MM.1S (cell line): ENCODE measurements around the gene APOO.

Experiments used
- DNase-seq: peaks from one replicate; pipeline ENCODE4 v3.0.0-alpha.2; 2015
- H2AFZ ChIP-seq: fragments of 300-600 bp; sonication (generic); 2 replicates; pipeline ENCODE4 v1.6.0; 2016; ENCODE audit warnings: antibody characterized with exemption, low read length
- H3F3A ChIP-seq: fragments of 300-600 bp; sonication (generic); 2 replicates; pipeline ENCODE4 v1.6.1; 2016; ENCODE audit warnings: mild to moderate bottlenecking, antibody characterized with exemption, low read length, moderate library complexity, mixed read lengths; ENCODE audit not compliant: insufficient read depth
- H3K27ac ChIP-seq: fragments of 300-600 bp; sonication (generic); 2 replicates; pipeline ENCODE4 v1.5.1; 2016; ENCODE audit warnings: mild to moderate bottlenecking, low read length
- H3K27me3 ChIP-seq: fragments of 300-600 bp; sonication (generic); replicated peaks from 2 replicates; pipeline ENCODE4 v1.6.0; 2016; ENCODE audit warnings: low read length; ENCODE audit not compliant: insufficient read depth
- H3K36me3 ChIP-seq: fragments of 300-600 bp; sonication (generic); replicated peaks from 2 replicates; pipeline ENCODE4 v1.6.1; 2016; ENCODE audit warnings: mild to moderate bottlenecking, low read length, mixed read lengths; ENCODE audit not compliant: insufficient read depth
- H3K4me1 ChIP-seq: fragments of 300-600 bp; sonication (generic); 2 replicates; pipeline ENCODE4 v1.6.1; 2016; ENCODE audit warnings: low read length, mixed read lengths
- H3K4me2 ChIP-seq: fragments of 300-600 bp; sonication (generic); 2 replicates; pipeline ENCODE4 v1.6.0; 2016; ENCODE audit warnings: low read depth, low read length
- H3K4me3 ChIP-seq: fragments of 300-600 bp; sonication (generic); 2 replicates; pipeline ENCODE4 v1.5.1; 2016; ENCODE audit warnings: low read length, mixed read lengths
- H3K79me2 ChIP-seq: fragments of 300-600 bp; sonication (generic); 2 replicates; pipeline ENCODE4 v1.6.1; 2016; ENCODE audit warnings: mixed run types, low read length, mixed read lengths
- H3K9ac ChIP-seq: fragments of 300-600 bp; sonication (generic); 2 replicates; pipeline ENCODE4 v1.6.1; 2016; ENCODE audit warnings: low read length, mixed read lengths
- H3K9me2 ChIP-seq: fragments of 300-600 bp; sonication (generic); replicated peaks from 2 replicates; pipeline ENCODE4 v1.6.1; 2016; ENCODE audit warnings: mild to moderate bottlenecking, low read length, mixed read lengths; ENCODE audit not compliant: insufficient read depth
- H3K9me3 ChIP-seq: fragments of 300-600 bp; sonication (generic); replicated peaks from 2 replicates; pipeline ENCODE4 v1.6.1; 2016; ENCODE audit warnings: mild to moderate bottlenecking, low read length, mixed read lengths; ENCODE audit not compliant: insufficient read depth
- H4K20me1 ChIP-seq: fragments of 300-600 bp; sonication (generic); 2 replicates; pipeline ENCODE4 v1.6.1; 2016; ENCODE audit warnings: mild to moderate bottlenecking, low read length, moderate library complexity, mixed read lengths; ENCODE audit not compliant: insufficient read depth
- EZH2 ChIP-seq: fragments of 300-600 bp; sonication (generic); optimal IDR thresholded peaks from 2 replicates; pipeline ENCODE3; 2017; ENCODE audit warnings: low read depth, mild to moderate bottlenecking, antibody characterized with exemption, low read length, mixed read lengths
- EZH2phosphoT487 ChIP-seq: fragments of 300-600 bp; sonication (generic); IDR thresholded peaks from 2 replicates; pipeline ENCODE4 v1.6.1; 2018; ENCODE audit warnings: antibody characterized with exemption, low read length
- TF ChIP-seq, protein P1 (sequence below): fragments of 300-600 bp; sonication (generic); IDR thresholded peaks from 2 replicates; pipeline ENCODE4 v1.5.1; 2016; ENCODE audit warnings: antibody characterized with exemption, low read length, mixed read lengths

Gene APOO

DNA sequence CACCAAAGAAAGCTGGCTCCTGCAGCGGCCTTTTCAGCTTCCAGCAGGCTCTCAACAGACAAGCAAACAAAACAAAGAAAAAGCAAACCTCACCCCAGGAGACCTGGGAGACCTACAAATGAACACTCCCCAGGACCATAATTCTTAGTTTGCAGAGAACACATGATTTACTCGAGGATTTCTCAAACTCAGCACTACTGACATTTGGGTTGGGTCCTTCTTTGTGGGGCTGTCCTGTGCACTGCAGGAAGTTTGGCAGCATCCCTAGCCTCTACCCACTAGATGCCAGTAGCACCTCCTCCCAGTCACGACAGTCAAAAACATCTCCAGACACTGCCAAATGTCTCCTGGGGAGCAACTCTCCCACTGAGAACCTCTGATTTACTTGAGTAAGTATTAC is 21.9 kb downstream of the APOO start:
- no peaks in the 10 kb centered on the region for H3K36me3 ChIP-seq
- H3K79me2 ChIP-seq, result no peaks in the 10 kb centered on the region
- no peaks in the 10 kb centered on the region for H3F3A ChIP-seq
- H2AFZ ChIP-seq, result no peak overlapping the region
- no peaks in the 10 kb centered on the region for H3K9me3 ChIP-seq
- TF ChIP-seq EZH2phosphoT487 (no peak), EZH2 (no peak)
- TF ChIP-seq, protein P1, sequence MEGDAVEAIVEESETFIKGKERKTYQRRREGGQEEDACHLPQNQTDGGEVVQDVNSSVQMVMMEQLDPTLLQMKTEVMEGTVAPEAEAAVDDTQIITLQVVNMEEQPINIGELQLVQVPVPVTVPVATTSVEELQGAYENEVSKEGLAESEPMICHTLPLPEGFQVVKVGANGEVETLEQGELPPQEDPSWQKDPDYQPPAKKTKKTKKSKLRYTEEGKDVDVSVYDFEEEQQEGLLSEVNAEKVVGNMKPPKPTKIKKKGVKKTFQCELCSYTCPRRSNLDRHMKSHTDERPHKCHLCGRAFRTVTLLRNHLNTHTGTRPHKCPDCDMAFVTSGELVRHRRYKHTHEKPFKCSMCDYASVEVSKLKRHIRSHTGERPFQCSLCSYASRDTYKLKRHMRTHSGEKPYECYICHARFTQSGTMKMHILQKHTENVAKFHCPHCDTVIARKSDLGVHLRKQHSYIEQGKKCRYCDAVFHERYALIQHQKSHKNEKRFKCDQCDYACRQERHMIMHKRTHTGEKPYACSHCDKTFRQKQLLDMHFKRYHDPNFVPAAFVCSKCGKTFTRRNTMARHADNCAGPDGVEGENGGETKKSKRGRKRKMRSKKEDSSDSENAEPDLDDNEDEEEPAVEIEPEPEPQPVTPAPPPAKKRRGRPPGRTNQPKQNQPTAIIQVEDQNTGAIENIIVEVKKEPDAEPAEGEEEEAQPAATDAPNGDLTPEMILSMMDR, result no peak
- no peak overlapping the region for H3K4me3 ChIP-seq
- H3K4me1 ChIP-seq, result no peaks in the 10 kb centered on the region
- no peak overlapping the region for H3K27ac ChIP-seq
- no peaks in the 10 kb centered on the region for H3K9me2 ChIP-seq
- H3K9ac ChIP-seq, result no peak overlapping the region
- DNase-seq, result no peak
- H4K20me1 ChIP-seq, result no peaks in the 10 kb centered on the region
- H3K4me2 ChIP-seq, result no peak overlapping the region
- no peaks in the 10 kb centered on the region for H3K27me3 ChIP-seq

DNA sequence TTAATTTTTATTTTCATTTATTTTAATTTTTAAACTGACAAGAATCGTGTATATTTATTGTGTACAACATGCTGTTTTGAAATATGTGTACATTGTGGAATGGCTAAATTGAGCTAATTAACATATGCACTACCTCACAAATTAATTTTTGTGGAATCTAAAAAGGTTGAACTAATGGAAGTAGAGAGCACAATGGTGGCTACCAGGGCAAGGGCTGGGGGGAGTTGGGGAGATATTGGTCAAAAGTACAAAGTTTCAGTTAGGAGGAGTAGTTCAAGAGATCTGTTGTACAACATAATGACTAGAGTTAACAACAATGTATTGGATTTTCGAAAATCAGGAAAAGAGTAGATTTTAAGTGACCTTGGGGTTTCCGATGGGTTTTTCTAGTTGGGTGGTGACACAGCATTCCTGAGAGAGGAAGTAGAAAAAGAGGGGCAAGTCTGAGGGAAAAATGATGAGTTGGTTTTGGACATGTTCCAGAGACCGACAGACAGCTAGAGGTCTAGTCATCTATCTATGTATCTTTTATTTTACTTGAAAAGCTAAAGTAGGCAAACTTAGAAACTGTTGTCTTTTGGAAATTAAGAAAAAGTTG is 23.2 kb downstream of the APOO start:
- H3K79me2 ChIP-seq, result no peaks in the 10 kb centered on the region
- TF ChIP-seq, protein P1, result no peak
- TF ChIP-seq EZH2 (no peak), EZH2phosphoT487 (no peak)
- H3K4me2 ChIP-seq, result no peak overlapping the region
- no peaks in the 10 kb centered on the region for H4K20me1 ChIP-seq
- no peak overlapping the region for H3K9ac ChIP-seq
- no peaks in the 10 kb centered on the region for H3F3A ChIP-seq
- no peaks in the 10 kb centered on the region for H3K9me3 ChIP-seq
- no peaks in the 10 kb centered on the region for H3K9me2 ChIP-seq
- H2AFZ ChIP-seq, result no peak overlapping the region
- H3K36me3 ChIP-seq, result no peaks in the 10 kb centered on the region
- no peaks in the 10 kb centered on the region for H3K27me3 ChIP-seq
- no peak overlapping the region for H3K27ac ChIP-seq
- H3K4me1 ChIP-seq, result no peaks in the 10 kb centered on the region
- DNase-seq, result no peak
- H3K4me3 ChIP-seq, result no peak overlapping the region

DNA sequence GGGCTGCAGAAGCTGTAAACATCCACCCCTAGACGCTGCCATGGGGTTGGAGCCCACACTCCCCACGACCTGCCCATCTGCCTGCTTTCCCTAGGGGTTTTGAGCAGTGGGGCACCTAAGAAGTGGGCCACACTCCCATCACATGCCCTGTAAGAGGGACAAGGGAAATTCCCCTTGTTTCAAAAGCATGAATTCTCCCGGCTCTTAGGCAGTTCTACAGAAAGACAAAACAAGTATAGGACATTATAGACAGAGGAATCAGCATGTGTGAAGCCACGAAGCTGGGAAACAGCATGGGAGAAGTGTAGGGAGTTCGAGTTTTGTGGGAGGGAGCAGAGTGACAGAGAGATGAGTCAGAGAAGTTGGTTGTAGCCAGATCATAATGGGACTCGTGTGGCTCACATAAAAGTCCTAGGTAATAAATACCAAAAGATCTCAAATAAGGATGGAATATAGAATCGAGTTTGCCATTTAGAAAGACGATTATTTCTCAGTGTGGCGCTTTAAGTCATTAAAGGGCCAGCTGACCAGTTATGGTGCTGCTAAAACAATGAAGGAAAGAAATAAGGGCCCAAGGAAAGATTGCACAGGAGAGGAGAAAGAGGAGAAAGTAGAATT is 23.9 kb downstream of the APOO start:
- H3K4me3 ChIP-seq, result no peak overlapping the region
- no peak for DNase-seq
- H3K4me2 ChIP-seq, result no peak overlapping the region
- H3K4me1 ChIP-seq, result no peaks in the 10 kb centered on the region
- no peaks in the 10 kb centered on the region for H3K27me3 ChIP-seq
- no peak overlapping the region for H3K9ac ChIP-seq
- no peaks in the 10 kb centered on the region for H4K20me1 ChIP-seq
- H3K79me2 ChIP-seq, result no peaks in the 10 kb centered on the region
- no peak overlapping the region for H2AFZ ChIP-seq
- TF ChIP-seq, protein P1, result no peak
- TF ChIP-seq EZH2phosphoT487 (no peak), EZH2 (no peak)
- H3F3A ChIP-seq, result no peaks in the 10 kb centered on the region
- no peaks in the 10 kb centered on the region for H3K36me3 ChIP-seq
- H3K27ac ChIP-seq, result no peak overlapping the region
- H3K9me2 ChIP-seq, result no peaks in the 10 kb centered on the region
- H3K9me3 ChIP-seq, result no peaks in the 10 kb centered on the region
